HCT116 (cell line): ENCODE data around the gene SLAMF6. TPM values are rescaled to one million over a fixed set of nuclear protein-coding genes. Genes with fewer than 3 reads are reported as not detected.

ENCODE experiments used
- ATAC-seq: fragments of 200-7000 bp; cut with Tn5 transposase; 2 replicates; pipeline ENCODE4 v1.9.1; 2020; ENCODE audit warnings: mild to moderate bottlenecking, moderate library complexity
- BruUV-seq: library from RNA; stranded (reverse); fragments of 400-500 nt; replicated peaks from 2 replicates; lab custom pipeline; 2021; lab: Mats Ljungman, UMichigan
- CTCF ChIA-PET: fragments of 300-600 bp; sonication (Branson Sonifier 250); formaldehyde crosslinking; loops from one replicate; lab custom pipeline; 2021; ENCODE audit warnings: antibody characterized with exemption; lab: Charles Lee
- POLR2A ChIA-PET: fragments of 300-600, 350-600 bp; sonication (Branson Sonifier 250); formaldehyde crosslinking; loops from one replicate; lab custom pipeline; 2021; ENCODE audit warnings: antibody characterized with exemption; lab: Charles Lee
- RAD21 ChIA-PET, 2 experiments: fragments of 300-600 bp; sonication (Branson Sonifier 250); formaldehyde crosslinking; loops; one replicate each; lab custom pipeline; 2023; ENCODE audit warnings: low total read pairs in 2 of 2; ENCODE audit not compliant: uncharacterized antibody in 2 of 2, unreplicated experiment in 2 of 2, low non-redundant PET in 1 of 2; lab: Charles Lee
- DNase-seq: peaks from one replicate; pipeline ENCODE4 v3.0.0-alpha.2; 2010; ENCODE audit warnings: low read depth, low spot score
- H2AFZ ChIP-seq: fragments of 200-600 bp; shearing (Covaris generic), sonication (generic); 2 replicates; pipeline ENCODE4 v1.6.1; 2017; ENCODE audit warnings: low read depth, mixed run types, mixed read lengths, antibody characterized with exemption, low read length; ENCODE audit not compliant: poor library complexity, severe bottlenecking
- H3K27ac ChIP-seq: 2 replicates; pipeline ENCODE4 v1.5.1; 2012; ENCODE audit warnings: low read depth, low read length
- H3K27me3 ChIP-seq: fragments of 200-600 bp; sonication (generic); 2 replicates; pipeline ENCODE4 v1.6.1; 2016; ENCODE audit warnings: mixed run types, low read length, mixed read lengths; ENCODE audit not compliant: insufficient read depth
- H3K36me3 ChIP-seq, 2 experiments: fragments of 200-500 bp in 1 of 2; fragments of 200-600 bp in 1 of 2; sonication (Bioruptor generic) in 1 of 2; sonication (generic) in 1 of 2; 2 replicates each; pipeline versions ENCODE4 v1.5.1 to v1.6.1; 2014 to 2016; ENCODE audit warnings: low read length in 2 of 2, inconsistent platforms in 1 of 2, mixed read lengths in 1 of 2, mixed run types in 1 of 2; ENCODE audit not compliant: insufficient read depth in 2 of 2, control insufficient read depth in 1 of 2
- H3K4me1 ChIP-seq, 2 experiments: fragments of 200-600 bp in 1 of 2; sonication (generic) in 1 of 2; 2 replicates each; pipeline versions ENCODE4 v1.5.1 to v1.6.1; 2012 to 2017; ENCODE audit warnings: low read length in 2 of 2, inconsistent platforms in 1 of 2, mild to moderate bottlenecking in 1 of 2, mixed read lengths in 1 of 2, mixed run types in 1 of 2, moderate library complexity in 1 of 2; ENCODE audit not compliant: insufficient read depth in 2 of 2, control insufficient read depth in 1 of 2
- H3K4me2 ChIP-seq: fragments of 200-600 bp; sonication (generic); 2 replicates; pipeline ENCODE4 v1.6.1; 2017; ENCODE audit warnings: mixed run types, low read length, mixed read lengths
- H3K4me3 ChIP-seq, 2 experiments: fragments of 200-600 bp in 1 of 2; sonication (generic) in 1 of 2; replicated peaks in 1 of 2; 2 replicates each; pipeline ENCODE4 v1.5.1; 2011 to 2016; ENCODE audit warnings: low read length in 2 of 2, control low read depth in 1 of 2, low read depth in 1 of 2, mild to moderate bottlenecking in 1 of 2, mixed read lengths in 1 of 2, mixed run types in 1 of 2
- H3K79me2 ChIP-seq: fragments of 200-600 bp; sonication (generic); 2 replicates; pipeline ENCODE4 v1.6.1; 2017; ENCODE audit warnings: mild to moderate bottlenecking, mixed run types, low read length, moderate library complexity, mixed read lengths; ENCODE audit not compliant: insufficient read depth
- H3K9ac ChIP-seq: fragments of 200-600 bp; sonication (generic); 2 replicates; pipeline ENCODE4 v1.6.1; 2016; ENCODE audit warnings: low read length, mixed read lengths
- H3K9me2 ChIP-seq: fragments of 200-600 bp; sonication (generic), shearing (Covaris generic); 2 replicates; pipeline ENCODE4 v1.6.1; 2017; ENCODE audit warnings: mixed run types, mild to moderate bottlenecking, moderate library complexity; ENCODE audit not compliant: insufficient read depth
- H3K9me3 ChIP-seq, 2 experiments: fragments of 200-500 bp in 1 of 2; fragments of 200-600 bp in 1 of 2; sonication (Bioruptor generic) in 1 of 2; sonication (generic) in 1 of 2; 2 replicates each; pipeline ENCODE4 v1.6.1; 2014 to 2017; ENCODE audit warnings: low read length in 2 of 2, mixed read lengths in 2 of 2, inconsistent platforms in 1 of 2, low read depth in 1 of 2, mild to moderate bottlenecking in 1 of 2, mixed run types in 1 of 2, moderate library complexity in 1 of 2; ENCODE audit not compliant: control insufficient read depth in 1 of 2, insufficient read depth in 1 of 2
- H4K20me1 ChIP-seq: fragments of 200-600 bp; sonication (generic), shearing (Covaris generic); 2 replicates; pipeline ENCODE4 v1.6.1; 2017; ENCODE audit warnings: mixed run types, mild to moderate bottlenecking, moderate library complexity; ENCODE audit not compliant: insufficient read depth
- CBX3 ChIP-seq: IDR thresholded peaks from 2 replicates; pipeline ENCODE4 v1.6.1; 2012; ENCODE audit warnings: low read depth
- CEBPB ChIP-seq: IDR thresholded peaks from 2 replicates; pipeline ENCODE4 v1.6.1; 2012; ENCODE audit warnings: low read depth
- EZH2 ChIP-seq: fragments of 200-600 bp; sonication (generic); IDR thresholded peaks from 2 replicates; pipeline ENCODE4 v1.6.1; 2017; ENCODE audit warnings: antibody characterized with exemption, mixed run types
- EZH2phosphoT487 ChIP-seq: fragments of 200-600 bp; IDR thresholded peaks from 2 replicates; pipeline ENCODE4 v1.6.1; 2018; ENCODE audit warnings: antibody characterized with exemption, borderline replicate concordance
- FOSL1 ChIP-seq: IDR thresholded peaks from 2 replicates; pipeline ENCODE4 v1.6.1; 2012; ENCODE audit warnings: low read depth
- POLR2AphosphoS5 ChIP-seq: IDR thresholded peaks from 2 replicates; pipeline ENCODE4 v1.6.1; 2011; ENCODE audit warnings: mild to moderate bottlenecking, low read depth, low read length, moderate library complexity
- SIN3A ChIP-seq: IDR thresholded peaks from 2 replicates; pipeline ENCODE4 v1.6.1; 2012; ENCODE audit warnings: low read depth
- SP1 ChIP-seq: IDR thresholded peaks from 2 replicates; pipeline ENCODE4 v1.6.1; 2012; ENCODE audit warnings: low read depth
- YY1 ChIP-seq: IDR thresholded peaks from 2 replicates; pipeline ENCODE4 v1.6.1; 2011; ENCODE audit warnings: low read length, low read depth, moderate library complexity, mild to moderate bottlenecking; ENCODE audit not compliant: insufficient replicate concordance; ENCODE audit errors: extremely low read depth
- ZFX ChIP-seq: fragments of 450-650 bp; IDR thresholded peaks from 2 replicates; pipeline ENCODE4 v1.6.1; 2017
- ZNF274 ChIP-seq: fragments of 200-500 bp; sonication (Bioruptor generic); IDR thresholded peaks from 2 replicates; pipeline ENCODE4 v1.6.1; 2014; ENCODE audit warnings: mild to moderate bottlenecking, low read depth, low read length, inconsistent platforms
- intact Hi-C: fragments of 100-400 bp; cut with micrococcal nuclease; formaldehyde crosslinking; loops from 2 replicates; pipeline ENCODE4 v1.10.0; 2022
- total RNA-seq: library from RNA; stranded (reverse); gene quantifications from one replicate; pipeline ENCODE4 v1.2.1, GENCODE V29; 2021; ENCODE audit not compliant: unreplicated experiment
- TF ChIP-seq, protein P1 (sequence below): IDR thresholded peaks from 2 replicates; pipeline ENCODE4 v1.6.1; 2011; ENCODE audit warnings: mild to moderate bottlenecking, low read length, moderate library complexity; ENCODE audit not compliant: insufficient replicate concordance; ENCODE audit errors: extremely low read depth
- TF ChIP-seq, protein P2 (sequence below): IDR thresholded peaks from 2 replicates; pipeline ENCODE4 v1.6.1; 2012
- TF ChIP-seq, protein P3 (sequence below): IDR thresholded peaks from 2 replicates; pipeline ENCODE4 v1.6.1; 2012; ENCODE audit warnings: low read depth
- TF ChIP-seq, protein P4 (sequence below): IDR thresholded peaks from 2 replicates; pipeline ENCODE4 v1.6.1; 2012

The SLAMF6 gene
- total RNA-seq, 1 experiment from 2014 or later: not detected

DNA sequence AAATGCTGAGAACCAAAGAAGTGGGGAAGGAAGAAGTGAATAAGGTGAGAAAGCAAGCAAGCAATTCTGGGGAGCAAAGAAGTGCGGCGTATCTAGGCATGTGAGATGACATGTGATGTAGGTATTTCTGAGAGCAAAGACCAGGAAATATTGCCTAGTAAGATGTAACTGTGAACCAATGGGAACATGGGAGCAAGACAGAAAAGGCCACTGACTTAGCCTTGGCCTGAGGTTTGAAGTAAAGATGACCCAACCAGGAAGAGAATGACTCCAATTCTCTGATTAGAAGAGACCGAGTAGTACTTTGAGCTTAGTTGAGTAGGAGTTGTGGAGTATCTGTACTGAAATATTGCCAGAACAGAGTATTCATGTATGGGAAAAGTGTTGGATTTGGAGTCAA lies 31.1 kb downstream of the SLAMF6 start:
- no peak for ATAC-seq
- Histone ChIP-seq H3K36me3 (no peaks in the 10 kb centered on the region), H3K9ac (no peak overlapping the region), H3K4me2 (no peak overlapping the region), H3K4me3 (no peak overlapping the region), H3K4me1 (no peaks in the 10 kb centered on the region), H2AFZ (no peak overlapping the region), H4K20me1 (no peaks in the 10 kb centered on the region), H3K27me3 (0 out of 2 replicates have a peak, but pooled peaks cover 4% of the 10 kb centered on the region), H3K9me3 (no peaks in the 10 kb centered on the region), H3K79me2 (no peaks in the 10 kb centered on the region), H3K27ac (no peak overlapping the region), H3K9me2 (no peaks in the 10 kb centered on the region)
- POLR2A ChIA-PET: no interaction called here
- intact Hi-C loops: no loop called here
- BruUV-seq: no TSS peak
- CTCF ChIA-PET: no interaction called here
- RAD21 ChIA-PET: no interaction called here
- TF ChIP-seq, protein P1, sequence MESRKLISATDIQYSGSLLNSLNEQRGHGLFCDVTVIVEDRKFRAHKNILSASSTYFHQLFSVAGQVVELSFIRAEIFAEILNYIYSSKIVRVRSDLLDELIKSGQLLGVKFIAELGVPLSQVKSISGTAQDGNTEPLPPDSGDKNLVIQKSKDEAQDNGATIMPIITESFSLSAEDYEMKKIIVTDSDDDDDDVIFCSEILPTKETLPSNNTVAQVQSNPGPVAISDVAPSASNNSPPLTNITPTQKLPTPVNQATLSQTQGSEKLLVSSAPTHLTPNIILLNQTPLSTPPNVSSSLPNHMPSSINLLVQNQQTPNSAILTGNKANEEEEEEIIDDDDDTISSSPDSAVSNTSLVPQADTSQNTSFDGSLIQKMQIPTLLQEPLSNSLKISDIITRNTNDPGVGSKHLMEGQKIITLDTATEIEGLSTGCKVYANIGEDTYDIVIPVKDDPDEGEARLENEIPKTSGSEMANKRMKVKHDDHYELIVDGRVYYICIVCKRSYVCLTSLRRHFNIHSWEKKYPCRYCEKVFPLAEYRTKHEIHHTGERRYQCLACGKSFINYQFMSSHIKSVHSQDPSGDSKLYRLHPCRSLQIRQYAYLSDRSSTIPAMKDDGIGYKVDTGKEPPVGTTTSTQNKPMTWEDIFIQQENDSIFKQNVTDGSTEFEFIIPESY: no peak
- TF ChIP-seq ZFX (no peak), CBX3 (no peak), CEBPB (no peak), SIN3A (no peak), POLR2AphosphoS5 (no peak), EZH2phosphoT487 (no peak), EZH2 (no peak), ZNF274 (no peak), FOSL1 (no peak), SP1 (no peak), YY1 (no peak)
- TF ChIP-seq, protein P2, sequence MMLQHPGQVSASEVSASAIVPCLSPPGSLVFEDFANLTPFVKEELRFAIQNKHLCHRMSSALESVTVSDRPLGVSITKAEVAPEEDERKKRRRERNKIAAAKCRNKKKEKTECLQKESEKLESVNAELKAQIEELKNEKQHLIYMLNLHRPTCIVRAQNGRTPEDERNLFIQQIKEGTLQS: no peak
- TF ChIP-seq, protein P3, sequence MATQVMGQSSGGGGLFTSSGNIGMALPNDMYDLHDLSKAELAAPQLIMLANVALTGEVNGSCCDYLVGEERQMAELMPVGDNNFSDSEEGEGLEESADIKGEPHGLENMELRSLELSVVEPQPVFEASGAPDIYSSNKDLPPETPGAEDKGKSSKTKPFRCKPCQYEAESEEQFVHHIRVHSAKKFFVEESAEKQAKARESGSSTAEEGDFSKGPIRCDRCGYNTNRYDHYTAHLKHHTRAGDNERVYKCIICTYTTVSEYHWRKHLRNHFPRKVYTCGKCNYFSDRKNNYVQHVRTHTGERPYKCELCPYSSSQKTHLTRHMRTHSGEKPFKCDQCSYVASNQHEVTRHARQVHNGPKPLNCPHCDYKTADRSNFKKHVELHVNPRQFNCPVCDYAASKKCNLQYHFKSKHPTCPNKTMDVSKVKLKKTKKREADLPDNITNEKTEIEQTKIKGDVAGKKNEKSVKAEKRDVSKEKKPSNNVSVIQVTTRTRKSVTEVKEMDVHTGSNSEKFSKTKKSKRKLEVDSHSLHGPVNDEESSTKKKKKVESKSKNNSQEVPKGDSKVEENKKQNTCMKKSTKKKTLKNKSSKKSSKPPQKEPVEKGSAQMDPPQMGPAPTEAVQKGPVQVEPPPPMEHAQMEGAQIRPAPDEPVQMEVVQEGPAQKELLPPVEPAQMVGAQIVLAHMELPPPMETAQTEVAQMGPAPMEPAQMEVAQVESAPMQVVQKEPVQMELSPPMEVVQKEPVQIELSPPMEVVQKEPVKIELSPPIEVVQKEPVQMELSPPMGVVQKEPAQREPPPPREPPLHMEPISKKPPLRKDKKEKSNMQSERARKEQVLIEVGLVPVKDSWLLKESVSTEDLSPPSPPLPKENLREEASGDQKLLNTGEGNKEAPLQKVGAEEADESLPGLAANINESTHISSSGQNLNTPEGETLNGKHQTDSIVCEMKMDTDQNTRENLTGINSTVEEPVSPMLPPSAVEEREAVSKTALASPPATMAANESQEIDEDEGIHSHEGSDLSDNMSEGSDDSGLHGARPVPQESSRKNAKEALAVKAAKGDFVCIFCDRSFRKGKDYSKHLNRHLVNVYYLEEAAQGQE: no peak
- TF ChIP-seq, protein P4, sequence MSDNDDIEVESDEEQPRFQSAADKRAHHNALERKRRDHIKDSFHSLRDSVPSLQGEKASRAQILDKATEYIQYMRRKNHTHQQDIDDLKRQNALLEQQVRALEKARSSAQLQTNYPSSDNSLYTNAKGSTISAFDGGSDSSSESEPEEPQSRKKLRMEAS: no peak
- DNase-seq: no peak
